ENCODE data around the gene TRDMT1.

TRDMT1 gene

GRCh38 chr10:17241611-17242333 is 40.3 kb upstream of the TRDMT1 start:
- no peak overlapping the region for H3K4me3 ChIP-seq (ENCODE audit: low read depth, low read length)
- TF ChIP-seq CTCF (IDR thresholded peaks at IDR 0.05; ENCODE audit: borderline replicate concordance, insufficient read depth, low read depth, low read length): no peak

- TF ChIP-seq CTCF (IDR thresholded peaks at IDR 0.05; ENCODE audit: borderline replicate concordance, insufficient read depth, low read depth, low read length): no peak
- no peak overlapping the region for H3K4me3 ChIP-seq (ENCODE audit: low read depth, low read length)
Measured at GRCh38 chr10:17240616-17241015, 39.1 kb upstream of the TRDMT1 start.

- H3K4me3 ChIP-seq (ENCODE audit: low read depth, low read length): no peak overlapping the region
- no peak for TF ChIP-seq CTCF (IDR thresholded peaks at IDR 0.05; ENCODE audit: borderline replicate concordance, insufficient read depth, low read depth, low read length)
Measured at GRCh38 chr10:17240096-17240495, 38.6 kb upstream of the TRDMT1 start.

GRCh38 chr10:17239345-17240085 is 38.0 kb upstream of the TRDMT1 start:
- no peak for TF ChIP-seq CTCF (IDR thresholded peaks at IDR 0.05; ENCODE audit: borderline replicate concordance, insufficient read depth, low read depth, low read length)
- no peak overlapping the region for H3K4me3 ChIP-seq (ENCODE audit: low read depth, low read length)

GRCh38 chr10:17238445-17239291 is 37.2 kb upstream of the TRDMT1 start:
- TF ChIP-seq CTCF (IDR thresholded peaks at IDR 0.05; ENCODE audit: borderline replicate concordance, insufficient read depth, low read depth, low read length): no peak
- no peak overlapping the region for H3K4me3 ChIP-seq (ENCODE audit: low read depth, low read length)

- no peak overlapping the region for H3K4me3 ChIP-seq (ENCODE audit: low read depth, low read length)
- TF ChIP-seq CTCF (IDR thresholded peaks at IDR 0.05; ENCODE audit: borderline replicate concordance, insufficient read depth, low read depth, low read length): no peak
Measured at GRCh38 chr10:17237915-17238444, 36.5 kb upstream of the TRDMT1 start.

All from GM12875 (cell line).